T-helper 17 cell (primary cell): Measurements from ENCODE around the gene SLC12A5. TPM values are rescaled to one million over a fixed set of nuclear protein-coding genes. Genes with fewer than 3 reads are reported as not detected.

Experiments used
- ATAC-seq: fragments of 150-1000 bp; cut with Tn5 transposase; 2 replicates; pipeline ENCODE4 v1.10.0; 2021; ENCODE audit warnings: mild to moderate bottlenecking, moderate library complexity
- DNase-seq, 3 donors: peaks; one replicate each; pipeline versions ENCODE4 v3.0.0 to v3.0.0-alpha.2; 2020 to 2021
- H3K9me3 ChIP-seq: one replicate; pipeline ENCODE4 v1.7.0; 2013; ENCODE audit warnings: low read length, mild to moderate bottlenecking; ENCODE audit not compliant: control insufficient read depth, poor library complexity, severe bottlenecking
- H3K27ac Mint-ChIP-seq: one replicate; pipeline ENCODE4 v1.8.0; 2022; ENCODE audit warnings: mild to moderate bottlenecking, moderate library complexity, mixed read lengths
- H3K27me3 Mint-ChIP-seq: one replicate; pipeline ENCODE4 v1.8.0; 2022; ENCODE audit warnings: mixed read lengths
- H3K36me3 Mint-ChIP-seq: one replicate; pipeline ENCODE4 v1.8.0; 2022; ENCODE audit warnings: low read depth, mixed read lengths
- H3K4me1 Mint-ChIP-seq: one replicate; pipeline ENCODE4 v1.8.0; 2022; ENCODE audit warnings: mild to moderate bottlenecking, mixed read lengths
- H3K4me3 Mint-ChIP-seq: one replicate; pipeline ENCODE4 v1.8.0; 2022; ENCODE audit warnings: mild to moderate bottlenecking, moderate library complexity, mixed read lengths
- total RNA-seq, 4 donors: library from RNA in 2 of 4; stranded (reverse) in 2 of 4; gene quantifications; one replicate each; pipeline ENCODE4 v1.2.3 and lab custom pipeline; 2022 to 2026

The SLC12A5 gene
- total RNA-seq, 2 donors from 2014 or later, result not detected

DNA sequence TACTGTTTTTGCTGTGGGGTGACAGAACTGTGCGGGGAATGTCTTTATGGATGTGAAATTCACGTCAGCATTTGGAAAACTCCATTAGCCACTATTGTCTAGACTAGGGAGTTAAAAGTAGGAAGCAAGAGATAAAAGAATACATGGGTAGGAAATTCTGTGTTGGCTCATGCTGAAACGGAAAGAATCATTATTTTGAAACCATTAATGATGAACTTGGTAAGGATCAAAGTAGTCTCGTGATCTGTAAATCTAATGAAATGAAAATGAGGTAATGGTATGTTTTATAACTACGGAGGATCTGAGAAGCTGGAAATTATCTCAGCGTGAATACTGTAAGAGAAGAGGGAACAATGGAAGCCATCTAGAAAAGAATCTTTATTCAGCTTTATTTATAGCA, 78.0 kb downstream of the SLC12A5 start:
- H3K9me3 ChIP-seq, result no peaks in the 10 kb centered on the region
- Mint-ChIP-seq H3K4me3 (no peak overlapping the region), H3K27ac (no peak overlapping the region), H3K27me3 (peaks cover 71% of the 10 kb centered on the region), H3K36me3 (peaks cover 5% of the 10 kb centered on the region), H3K4me1 (peaks cover 9% of the 10 kb centered on the region)
- DNase-seq (no peak), ATAC-seq (no peak)

- Mint-ChIP-seq H3K27me3 (peaks cover 70% of the 10 kb centered on the region), H3K27ac (no peak overlapping the region), H3K36me3 (peaks cover 2% of the 10 kb centered on the region), H3K4me3 (peak overlapping the region; percentile 12), H3K4me1 (peaks cover 9% of the 10 kb centered on the region)
- no peak for DNase-seq
- H3K9me3 ChIP-seq, result no peaks in the 10 kb centered on the region
- peak; percentile 65 for ATAC-seq
Observed at GRCh38 chr20:46108435-46108841, 79.4 kb downstream of the SLC12A5 start.

- Mint-ChIP-seq H3K27me3 (peaks cover 75% of the 10 kb centered on the region), H3K27ac (no peak overlapping the region), H3K36me3 (peaks cover 5% of the 10 kb centered on the region), H3K4me1 (peaks cover 9% of the 10 kb centered on the region), H3K4me3 (no peak overlapping the region)
- DNase-seq, result no peak
- ATAC-seq, result no peak
- no peaks in the 10 kb centered on the region for H3K9me3 ChIP-seq
Observed at GRCh38 chr20:46108976-46109375, 80.0 kb downstream of the SLC12A5 start.

Other genes with a start within 250 kb of the SLC12A5 start
- gene WFDC3, start 237.3 kb upstream of the SLC12A5 start, total RNA-seq, result under 1 TPM in 1 of 2 donors, not detected in 1; 0.70 TPM
- 10 to 100 TPM; 10.4 to 14.1 TPM for gene DNTTIP1, start 237.3 kb upstream of the SLC12A5 start, total RNA-seq
- 1 to 10 TPM in 1 of 2 donors, not detected in 1; 1.4 TPM for gene UBE2C, start 216.6 kb upstream of the SLC12A5 start, total RNA-seq
- 1 to 10 TPM in 1 of 2 donors, under 1 TPM in 1; 0.99 to 5.5 TPM for gene TNNC2, start 201.9 kb upstream of the SLC12A5 start, total RNA-seq
- 1 to 10 TPM; 1.9 to 3.1 TPM for gene SNX21, start 195.4 kb upstream of the SLC12A5 start, total RNA-seq
- gene ACOT8, start 171.8 kb upstream of the SLC12A5 start, total RNA-seq, result 10 to 100 TPM; 18.8 to 22.3 TPM
- 1 to 10 TPM in 1 of 2 donors, under 1 TPM in 1; 0.89 to 1.2 TPM for gene ZSWIM3, start 171.6 kb upstream of the SLC12A5 start, total RNA-seq
- gene ZSWIM1, start 148.0 kb upstream of the SLC12A5 start, total RNA-seq, result 10 to 100 TPM in 1 of 2 donors, 1 to 10 TPM in 1; 8.0 to 10.2 TPM
- 1 to 10 TPM in 1 of 2 donors, under 1 TPM in 1; 0.94 to 1.3 TPM for gene SPATA25, start 141.6 kb upstream of the SLC12A5 start, total RNA-seq
- gene NEURL2, start 138.0 kb upstream of the SLC12A5 start, total RNA-seq, result 1 to 10 TPM; 1.5 to 2.1 TPM
- 100 to 1,000 TPM; 121 to 200 TPM for gene CTSA, start 137.9 kb upstream of the SLC12A5 start, total RNA-seq
- gene PLTP, start 117.1 kb upstream of the SLC12A5 start, total RNA-seq, result 1 to 10 TPM in 1 of 2 donors, not detected in 1; 1.5 TPM
- 10 to 100 TPM; 72.4 to 73.7 TPM for gene PCIF1, start 94.5 kb upstream of the SLC12A5 start, total RNA-seq
- gene ZNF335, start 57.0 kb upstream of the SLC12A5 start, total RNA-seq, result 100 to 1,000 TPM in 1 of 2 donors, 10 to 100 TPM in 1; 95.1 to 129 TPM
- 1 to 10 TPM; 2.6 to 2.7 TPM for gene MMP9, start 20.3 kb upstream of the SLC12A5 start, total RNA-seq
- 10 to 100 TPM; 14.5 to 15.0 TPM for gene NCOA5, start 60.7 kb downstream of the SLC12A5 start, total RNA-seq
- gene CD40, start 89.1 kb downstream of the SLC12A5 start, total RNA-seq, result 1 to 10 TPM in 1 of 2 donors, under 1 TPM in 1; 0.68 to 5.8 TPM